22Rv1 (cell line): Measurements from ENCODE around the gene MISP.

ENCODE experiments used
- H3K27ac ChIP-seq: fragments of 450-650 bp; 2 replicates; pipeline ENCODE4 v1.5.1; 2017
- CTCF ChIP-seq: fragments of 450-650 bp; IDR thresholded peaks from 2 replicates; pipeline ENCODE4 v1.5.1; 2017; ENCODE audit warnings: mild to moderate bottlenecking
- ZFX ChIP-seq: fragments of 450-650 bp; IDR thresholded peaks from 2 replicates; pipeline ENCODE4 v1.6.1; 2017; ENCODE audit warnings: antibody characterized with exemption, borderline replicate concordance

MISP gene

DNA sequence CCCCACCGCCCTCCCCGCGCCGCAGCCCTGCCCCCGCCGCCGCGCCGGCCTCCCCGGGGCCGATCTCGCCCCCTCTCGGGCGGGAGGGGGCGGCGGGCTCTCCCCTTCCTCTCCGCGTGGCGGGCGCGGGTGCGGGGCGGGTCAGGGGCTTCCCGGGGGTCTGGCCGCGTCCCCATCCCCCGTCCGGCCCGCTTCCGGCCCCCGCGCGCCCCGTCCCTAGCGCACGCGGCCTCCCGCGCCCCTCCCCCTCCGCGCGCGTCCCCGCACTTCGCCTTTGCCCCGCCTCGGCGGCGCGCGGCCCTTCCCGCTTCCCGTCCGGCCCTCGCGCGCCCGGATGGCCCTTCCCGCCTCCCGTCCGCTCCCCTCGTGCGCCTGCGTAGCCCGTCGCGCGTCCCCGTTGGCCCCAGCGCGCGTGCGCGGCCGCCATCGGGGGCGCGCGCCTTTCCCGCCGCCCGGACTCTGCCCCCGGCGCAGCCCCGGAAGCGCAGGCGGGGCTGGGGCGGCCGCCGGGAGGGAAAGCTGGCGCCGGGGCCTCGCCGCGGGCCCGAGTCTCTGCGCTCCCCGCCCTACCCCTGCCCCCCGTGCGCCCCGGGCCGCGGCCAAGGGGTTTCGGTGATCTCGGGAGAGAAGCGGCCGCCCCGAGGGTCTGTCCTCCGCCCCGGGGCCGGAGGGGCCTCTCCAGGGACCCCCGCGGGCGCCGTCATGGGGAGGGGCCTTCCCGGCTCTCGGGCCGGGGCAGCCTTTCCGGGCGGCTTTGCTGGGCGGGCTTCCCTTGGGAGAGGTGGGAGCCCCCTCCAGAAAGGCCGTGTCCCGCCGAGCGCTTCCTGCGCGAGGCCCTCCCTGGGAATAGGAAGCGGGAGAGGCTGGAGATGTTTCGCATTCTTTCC is 46.9 kb downstream of the MISP start:
- H3K27ac ChIP-seq = peak overlapping the region; percentile 99
- TF ChIP-seq ZFX (no peak), CTCF (no peak)

DNA sequence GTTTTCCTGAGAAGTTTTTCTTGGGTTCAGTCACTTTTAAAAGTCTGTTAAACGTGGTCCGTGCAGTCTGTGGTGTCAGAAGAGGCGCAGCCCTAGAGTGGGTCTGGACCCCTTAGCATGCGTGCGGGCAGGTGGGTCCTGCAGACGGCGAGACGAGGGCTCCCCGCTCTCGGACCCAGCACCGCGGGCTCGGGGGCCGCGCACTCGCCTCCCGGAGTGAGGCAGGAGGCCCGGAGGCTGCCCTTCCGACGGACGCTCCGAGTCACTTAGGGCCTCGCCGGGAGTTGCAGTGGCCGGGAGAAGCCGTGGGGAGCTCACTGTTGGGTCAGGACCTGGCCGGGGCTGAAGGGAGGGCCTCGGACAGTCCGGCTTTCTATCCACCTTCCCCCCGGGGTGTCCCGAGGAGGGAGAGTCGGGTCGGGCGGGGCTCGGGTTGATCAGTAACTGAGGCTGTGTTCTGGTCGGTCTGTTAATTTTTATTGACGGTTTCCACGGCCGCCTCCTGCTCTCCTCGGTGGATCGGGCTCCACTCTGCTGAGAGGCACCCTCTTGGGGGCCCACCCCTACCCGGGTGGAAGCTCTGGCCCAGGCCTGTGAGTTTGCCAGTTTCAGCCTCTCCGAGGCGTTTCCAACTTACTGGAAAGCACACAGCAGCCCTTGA is 47.6 kb downstream of the MISP start:
- TF ChIP-seq ZFX (no peak), CTCF (no peak)
- peak overlapping the region; percentile 99 for H3K27ac ChIP-seq

GRCh38 chr19:799076-799881 is 48.4 kb downstream of the MISP start:
- H3K27ac ChIP-seq = peak overlapping the region; percentile 99
- TF ChIP-seq CTCF (peak; percentile 48), ZFX (no peak)

DNA sequence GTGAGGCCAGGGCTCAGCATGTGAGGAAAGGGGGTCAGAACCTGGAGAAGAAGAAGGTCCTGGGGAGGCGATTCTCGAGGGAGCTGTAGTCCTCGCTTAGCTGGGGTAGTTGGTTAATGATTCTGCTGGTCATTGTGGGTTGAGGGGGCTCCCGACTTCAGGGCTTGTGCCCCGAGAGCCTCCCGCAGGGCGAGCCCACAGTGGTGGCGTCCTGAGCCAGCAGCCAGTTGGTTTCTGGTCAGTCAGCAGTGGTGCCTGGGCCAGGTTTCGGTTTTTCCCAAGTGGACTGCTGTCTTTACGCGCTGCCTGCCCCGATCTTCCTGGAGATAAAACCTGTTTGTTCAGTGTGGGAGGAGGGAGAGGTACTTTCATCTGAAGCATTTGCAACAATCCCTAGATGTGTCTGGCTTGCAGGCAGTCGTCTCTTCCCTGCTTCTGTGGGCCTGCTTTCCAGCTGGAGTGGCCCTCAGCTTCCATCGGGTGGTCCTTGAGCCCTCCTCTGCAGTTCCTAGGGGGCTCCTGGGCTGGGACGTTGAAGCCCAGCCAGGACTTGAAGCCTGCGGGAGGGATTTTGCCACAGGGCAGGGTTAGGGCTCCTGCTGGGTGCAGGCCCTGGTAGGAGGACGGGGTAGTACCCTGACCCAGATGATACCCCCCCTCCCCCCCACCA is 49.6 kb downstream of the MISP start:
- H3K27ac ChIP-seq = peak overlapping the region; percentile 99
- TF ChIP-seq ZFX = no peak
- no peak for TF ChIP-seq CTCF

- TF ChIP-seq CTCF = no peak
- TF ChIP-seq ZFX = no peak
- peak overlapping the region; percentile 99 for H3K27ac ChIP-seq
Measured at GRCh38 chr19:801030-801860, 50.3 kb downstream of the MISP start.

DNA sequence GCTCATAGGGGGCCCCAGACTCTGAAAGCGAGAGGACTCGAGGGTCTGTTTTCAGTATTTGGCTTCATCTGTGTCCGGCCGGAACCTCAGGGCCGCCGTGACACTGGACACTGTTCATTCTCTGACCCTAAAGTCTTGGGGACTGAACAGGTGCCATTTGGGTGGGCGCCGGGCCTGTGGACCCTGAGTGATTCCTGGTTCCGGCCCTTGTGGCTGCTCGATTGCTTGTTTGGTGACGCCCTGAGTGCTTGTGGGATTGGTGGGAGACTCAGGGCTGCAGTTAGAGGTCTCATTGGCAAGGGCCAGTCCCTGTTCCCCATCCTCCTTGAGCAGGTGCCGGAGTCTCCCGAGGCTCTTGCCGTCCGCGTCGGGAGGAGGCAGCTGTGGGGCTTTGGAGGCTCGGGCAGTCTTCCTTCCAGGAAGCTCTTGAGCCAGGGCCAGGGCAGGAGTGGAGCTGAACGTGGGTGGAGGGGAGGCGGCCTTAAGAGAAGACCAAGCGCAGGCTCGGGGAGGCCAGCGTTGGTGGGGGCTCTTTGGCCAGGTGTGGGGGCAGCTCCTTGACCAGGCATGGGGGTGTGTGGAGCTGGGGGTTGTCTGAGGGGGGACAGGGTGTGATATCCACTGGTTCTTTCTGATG is 51.1 kb downstream of the MISP start:
- TF ChIP-seq ZFX (no peak), CTCF (no peak)
- peak overlapping the region; percentile 99; the same call in 1 of the 2 replicates for H3K27ac ChIP-seq
